ENCODE results near the gene HOTAIR. TPM values are rescaled to one million over a fixed set of nuclear protein-coding genes. Genes with fewer than 3 reads are reported as not detected.

HOTAIR gene
- total and polyA plus RNA-seq, 2 donors (not counting 3 experiments of a cell fraction or from before 2014, with no cell fraction given), result not detected

- H3K4me2 ChIP-seq (ENCODE audit: insufficient read depth, low read length), result no peak within 1 kb of the TSS
- H3K36me3 ChIP-seq (ENCODE audit: control insufficient read depth in 2 of 2, extremely low read depth in 1 of 2, insufficient read depth in 2 of 2, low read length in 2 of 2), result no peaks in the 10 kb centered on the region
- dilution Hi-C loops (cut with MboI; ENCODE audit: extremely low pct_ligation_motif_present, low sequenced_read_pairs) (no loop called here), intact Hi-C loops (cut with micrococcal nuclease) (no loop called here)
- ChIA-PET POLR2A (no interaction called here), CTCF (no interaction called here)
- TF ChIP-seq JUN (IDR thresholded peaks at IDR 0.05; ENCODE audit: borderline replicate concordance, insufficient read depth, insufficient read length, low read depth) (no peak), GATA2 (IDR thresholded peaks at IDR 0.05; ENCODE audit: insufficient read depth, insufficient read length, low read depth, low read length) (no peak), FOS (IDR thresholded peaks at IDR 0.05; ENCODE audit: borderline replicate concordance, insufficient read depth, low read length) (no peak), POLR2A (IDR thresholded peaks at IDR 0.05; ENCODE audit: low read depth, low read length) (no peak), MYC (IDR thresholded peaks at IDR 0.05; ENCODE audit: low read depth, low read length) (no peak), MAX (IDR thresholded peaks at IDR 0.05; ENCODE audit: insufficient read depth, insufficient read length) (no peak), CTCF (IDR thresholded peaks at IDR 0.05; ENCODE audit: extremely low read depth in 1 of 2, insufficient read depth in 1 of 2, low read depth in 1 of 2, low read length in 2 of 2) (no peak), EZH2 (IDR thresholded peaks at IDR 0.05; ENCODE audit: borderline replicate concordance, low read depth, low read length, severe bottlenecking) (no peak), POLR2AphosphoS5 (IDR thresholded peaks at IDR 0.05; ENCODE audit: insufficient read depth, low read depth, low read length) (no peak)
- H3K9me3 ChIP-seq (replicated peaks; ENCODE audit: control insufficient read depth, insufficient read depth, low read length), result no peaks in the 10 kb centered on the region
- H2AFZ ChIP-seq (ENCODE audit: low read depth, low read length), result no peak within 1 kb of the TSS
- H4K20me1 ChIP-seq (replicated peaks; ENCODE audit: control insufficient read depth, extremely low read depth, insufficient read depth, low read length), result no peaks in the 10 kb centered on the region
- no peaks in the 10 kb centered on the region for H3K4me1 ChIP-seq (ENCODE audit: control insufficient read depth, extremely low read depth, insufficient read depth, low read length)
- H3K79me2 ChIP-seq (ENCODE audit: control insufficient read depth, insufficient read depth, low read length), result no peaks in the 10 kb centered on the region
- H3K27ac ChIP-seq (ENCODE audit: insufficient read depth, low read depth, low read length), result no peak within 1 kb of the TSS
- DNase-seq (ENCODE audit: low read depth, low spot score) (no peak), FAIRE-seq (no peak)
- no peak within 1 kb of the TSS for H3K4me3 ChIP-seq (replicated peaks in 1 of 3; ENCODE audit: insufficient read depth in 1 of 3, low read depth in 1 of 3, low read length in 3 of 3)
- BruUV-seq (replicated peaks), result no TSS peak
- no peaks in the 10 kb centered on the region for H3K9me1 ChIP-seq (replicated peaks; ENCODE audit: control insufficient read depth, extremely low read depth, insufficient read depth, low read length)
- no peak within 1 kb of the TSS for H3K9ac ChIP-seq (replicated peaks; ENCODE audit: extremely low read depth, insufficient read depth, low read length)
- H3K27me3 ChIP-seq (ENCODE audit: control insufficient read depth in 2 of 2, insufficient read depth in 2 of 2, low read length in 2 of 2), result peaks cover 91 to 98% of the 10 kb centered on the region in 2 experiments
Observed at GRCh38 chr12:53954694-53955035, 20.1 kb downstream of the HOTAIR start, which contains the start of gene HOXC12. HOXC12 (plus strand) TSS chr12:53954903; CDS start chr12:53954930, 27 bp downstream.
